HG03558 (cell line): ENCODE results near the gene TBCE.

Source experiments
- ATAC-seq: cut with Tn5 transposase; IDR thresholded peaks from one replicate; pipeline ENCODE4 v1.9.1; 2021; ENCODE audit warnings: moderate number of reproducible peaks; ENCODE audit not compliant: unreplicated experiment; ENCODE audit errors: extremely low read depth

The TBCE gene

GRCh38 chr1:235495551-235495950 lies 128.3 kb downstream of the TBCE start:
- ATAC-seq = no peak

GRCh38 chr1:235500971-235501540 lies 133.8 kb downstream of the TBCE start:
- no peak for ATAC-seq
